ENCODE measurements around the gene TXLNA. TPM values are rescaled to one million over a fixed set of nuclear protein-coding genes. Genes with fewer than 3 reads are reported as not detected.

TXLNA gene
- total and polyA plus RNA-seq, 2 experiments from 2014 or later: 15.2 to 52.1 TPM

GRCh38 chr1:32181563-32181962, 2.1 kb downstream of the TXLNA start:
- Histone ChIP-seq H3K4me2 (peak overlapping the region; percentile 97; the same call in 1 of the 2 replicates), H2AFZ (no peak overlapping the region), H3F3A (replicated peaks; ENCODE audit: low read depth) (peaks cover 29% of the 10 kb centered on the region), H3K9me2 (ENCODE audit: insufficient read depth) (no peaks in the 10 kb centered on the region), H3K27ac (ENCODE audit: low read depth) (no peak overlapping the region; the same call in 1 of the 2 replicates), H4K20me1 (replicated peaks; ENCODE audit: insufficient read depth) (peaks cover 28% of the 10 kb centered on the region), H3K27me3 (ENCODE audit: insufficient read depth) (no peaks in the 10 kb centered on the region), H3K36me3 (ENCODE audit: insufficient read depth) (peaks cover 25% of the 10 kb centered on the region), H3K4me1 (ENCODE audit: insufficient read depth) (peaks cover 30% of the 10 kb centered on the region), H3K79me2 (replicated peaks; ENCODE audit: insufficient read depth) (peaks cover 59% of the 10 kb centered on the region), H3K4me3 (peak overlapping the region; percentile 93; the same call in 1 of the 2 replicates)
- DNase-seq (ENCODE audit: low spot score) (no peak), ATAC-seq (no peak)
- Mint-ChIP-seq H3K27me3 (ENCODE audit: insufficient read depth, low read depth, poor library complexity) (peaks cover 14% of the 10 kb centered on the region), H3K36me3 (ENCODE audit: low read depth) (peaks cover 60% of the 10 kb centered on the region), H3K27ac (no peak overlapping the region), H3K9me3 (no peaks in the 10 kb centered on the region), H3K4me3 (peak overlapping the region; percentile 95), H3K4me1 (peaks cover 45% of the 10 kb centered on the region)
- TF ChIP-seq NANOG (IDR thresholded peaks at IDR 0.05; ENCODE audit: borderline replicate concordance): no peak
- no peak for TF ChIP-seq EZH2 (IDR thresholded peaks at IDR 0.05; ENCODE audit: low read depth, unreplicated experiment)
- no peak for TF ChIP-seq ZNF462 (CRISPR knock-in tag; IDR thresholded peaks at IDR 0.05)
- no peak for TF ChIP-seq CREB1 (CRISPR knock-in tag; IDR thresholded peaks at IDR 0.05; ENCODE audit: low read depth)
- TF ChIP-seq ETS1 (IDR thresholded peaks at IDR 0.05): no peak
- TF ChIP-seq ZNF114 (CRISPR knock-in tag; IDR thresholded peaks at IDR 0.05): no peak
- TF ChIP-seq REST (IDR thresholded peaks at IDR 0.05; ENCODE audit: unreplicated experiment): no peak
- TF ChIP-seq EZH2phosphoT487 (IDR thresholded peaks at IDR 0.05; ENCODE audit: unreplicated experiment): no peak
- TF ChIP-seq POLR2AphosphoS5 (IDR thresholded peaks at IDR 0.05; ENCODE audit: low read depth): no peak
- TF ChIP-seq ZNF331 (CRISPR knock-in tag; IDR thresholded peaks at IDR 0.05; ENCODE audit: low read depth): no peak
- no peak for TF ChIP-seq CTCF (conservative IDR thresholded peaks at IDR 0.05; ENCODE audit: low read depth in 2 of 2)
- no peak for TF ChIP-seq STAT1 (IDR thresholded peaks at IDR 0.05; ENCODE audit: unreplicated experiment)
- no peak for TF ChIP-seq JUNB (IDR thresholded peaks at IDR 0.05; ENCODE audit: unreplicated experiment)

Measured in GM23338 (cell line).